Cardiac fibroblast (primary cell): Measurements from ENCODE around the gene ADAM10.

Experiments used
- DNase-seq, 2 donors: peaks; one replicate each; pipeline versions ENCODE4 v3.0.0 to v3.0.0-alpha.2; 2010; ENCODE audit warnings: low read depth in 2 of 2
- H3K4me3 ChIP-seq, 2 donors: replicated peaks in 1 of 2; 1 replicate in 1 of 2; 2 replicates in 1 of 2; pipeline ENCODE4 v1.5.1; 2011; ENCODE audit warnings: low read depth in 2 of 2, low read length in 2 of 2, mild to moderate bottlenecking in 2 of 2, moderate library complexity in 1 of 2
- CTCF ChIP-seq: IDR thresholded peaks from one replicate; pipeline ENCODE4 v1.5.1; 2011; ENCODE audit warnings: low read depth, mild to moderate bottlenecking, low read length, inconsistent platforms

The ADAM10 gene

GRCh38 chr15:58583171-58583908 lies 166.2 kb downstream of the ADAM10 start:
- H3K4me3 ChIP-seq: no peak overlapping the region
- DNase-seq: no peak
- TF ChIP-seq CTCF: no peak

- no peak for TF ChIP-seq CTCF
- DNase-seq: no peak
- H3K4me3 ChIP-seq: no peak overlapping the region
These were observed 167.3 kb downstream of the ADAM10 start for GRCh38 chr15:58582160-58582559.

GRCh38 chr15:58576657-58577056 lies 172.8 kb downstream of the ADAM10 start:
- TF ChIP-seq CTCF: no peak
- no peak overlapping the region for H3K4me3 ChIP-seq
- DNase-seq: no peak

- DNase-seq: no peak
- TF ChIP-seq CTCF: no peak
- H3K4me3 ChIP-seq: no peak overlapping the region
These were observed 174.3 kb downstream of the ADAM10 start for GRCh38 chr15:58575045-58575786.

- no peak for TF ChIP-seq CTCF
- DNase-seq: no peak
- no peak overlapping the region for H3K4me3 ChIP-seq
These were observed 174.9 kb downstream of the ADAM10 start for GRCh38 chr15:58574631-58575030.

GRCh38 chr15:58573270-58573669 lies 176.2 kb downstream of the ADAM10 start:
- TF ChIP-seq CTCF: no peak
- no peak overlapping the region for H3K4me3 ChIP-seq
- no peak for DNase-seq
